HG03064 (cell line): ENCODE results near the gene ZRANB3.
A peak's percentile ranks its signal among the peaks of the same experiment; 100 is the strongest.
"Not testable (repeated sequence)": the region's sequence is repeated elsewhere in the genome, so short reads cannot be mapped to it uniquely, and the experiment has no call there.

ENCODE experiments used
- ATAC-seq: cut with Tn5 transposase; IDR thresholded peaks from one replicate; pipeline ENCODE4 v1.9.1; 2021; ENCODE audit warnings: low read depth; ENCODE audit not compliant: unreplicated experiment

ZRANB3 gene

GRCh38 chr2:135530313-135531230 is at the start of gene ZRANB3:
TSS of gene ZRANB3 (minus strand) at chr2:135531218.
- ATAC-seq: peak; percentile 64

- no peak for ATAC-seq
Observed at GRCh38 chr2:135573620-135574019, 42.6 kb upstream of the ZRANB3 start.

- no peak for ATAC-seq
Observed at GRCh38 chr2:135570884-135571283, 39.9 kb upstream of the ZRANB3 start.

DNA sequence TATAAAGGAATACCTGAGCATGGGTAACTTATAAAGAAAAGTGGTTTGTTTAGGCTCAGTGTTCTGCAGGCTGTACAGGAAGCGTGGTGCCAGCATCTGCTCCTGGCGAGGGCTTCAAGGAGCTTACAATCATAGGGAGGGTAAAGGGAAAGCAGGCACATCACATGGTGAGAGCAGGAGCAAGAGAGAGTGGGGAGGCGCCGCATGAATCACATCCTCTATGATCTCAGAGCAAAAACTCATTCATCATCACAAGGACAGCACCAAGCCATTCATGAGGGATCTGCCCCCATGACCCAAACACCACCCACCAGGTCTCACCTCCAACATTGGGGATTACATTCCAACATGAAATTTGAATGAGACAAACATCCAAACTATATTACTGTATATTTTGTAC is 32.8 kb upstream of the ZRANB3 start:
- ATAC-seq: no peak

DNA sequence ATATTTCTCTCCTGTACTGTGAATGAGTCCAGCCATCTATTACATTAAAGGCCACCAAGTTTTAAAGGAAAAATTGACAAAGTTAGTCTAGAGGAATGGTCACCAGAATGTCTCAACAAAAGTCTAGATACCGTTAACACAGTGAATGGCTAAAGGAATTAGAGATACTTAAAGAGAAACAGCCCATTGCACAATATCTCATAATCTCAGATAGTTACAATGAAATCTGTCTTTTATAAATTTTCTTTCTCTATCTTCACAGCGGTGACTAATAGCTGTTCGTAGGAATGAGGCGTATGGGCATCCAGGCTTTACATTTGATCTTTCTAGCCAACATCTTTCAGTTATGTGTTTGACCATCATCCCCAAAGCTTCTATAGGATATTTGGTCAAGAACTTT is 30.9 kb upstream of the ZRANB3 start:
- ATAC-seq: no peak

GRCh38 chr2:135557530-135557929 is 26.5 kb upstream of the ZRANB3 start:
- no peak for ATAC-seq

GRCh38 chr2:135555311-135555710 is 24.3 kb upstream of the ZRANB3 start:
- no peak for ATAC-seq

DNA sequence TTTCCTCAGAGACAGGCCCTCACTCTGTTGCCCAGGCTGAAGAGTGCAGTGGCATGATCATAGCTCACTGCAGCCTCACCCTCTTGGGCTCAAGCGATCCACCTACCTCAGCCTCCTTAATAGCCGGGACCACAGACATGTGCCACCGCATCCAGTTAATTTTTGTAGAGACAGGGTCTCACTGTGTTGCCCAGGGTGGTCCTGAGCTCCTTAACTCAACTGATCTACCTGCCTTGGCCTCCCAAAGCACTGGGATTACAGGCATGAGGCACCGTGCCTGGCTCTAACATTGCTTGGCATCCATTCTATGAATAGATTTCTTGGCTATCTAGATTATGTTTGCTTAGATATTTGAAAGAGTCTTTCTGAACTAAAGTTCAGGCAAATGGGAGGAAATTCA is 21.9 kb upstream of the ZRANB3 start:
- ATAC-seq: no peak

DNA sequence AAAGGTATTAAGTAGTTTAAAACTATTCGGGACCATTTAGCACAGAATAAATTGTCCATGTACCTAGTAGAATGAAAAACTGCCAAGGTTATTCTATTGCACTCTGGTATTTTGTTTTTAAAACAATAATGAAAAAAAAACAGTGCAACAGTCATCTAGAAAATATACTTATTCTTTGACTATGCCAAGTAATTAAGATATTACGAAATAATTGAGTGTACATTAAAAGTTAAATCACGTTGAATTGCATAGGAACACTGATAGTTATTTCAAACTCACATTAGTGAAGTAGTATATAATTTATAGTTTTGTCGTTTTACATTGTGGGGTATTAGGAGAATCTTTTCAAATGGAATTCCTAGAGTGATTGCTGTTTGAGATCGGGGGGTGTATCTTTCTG is 20.3 kb upstream of the ZRANB3 start:
- ATAC-seq: no peak

DNA sequence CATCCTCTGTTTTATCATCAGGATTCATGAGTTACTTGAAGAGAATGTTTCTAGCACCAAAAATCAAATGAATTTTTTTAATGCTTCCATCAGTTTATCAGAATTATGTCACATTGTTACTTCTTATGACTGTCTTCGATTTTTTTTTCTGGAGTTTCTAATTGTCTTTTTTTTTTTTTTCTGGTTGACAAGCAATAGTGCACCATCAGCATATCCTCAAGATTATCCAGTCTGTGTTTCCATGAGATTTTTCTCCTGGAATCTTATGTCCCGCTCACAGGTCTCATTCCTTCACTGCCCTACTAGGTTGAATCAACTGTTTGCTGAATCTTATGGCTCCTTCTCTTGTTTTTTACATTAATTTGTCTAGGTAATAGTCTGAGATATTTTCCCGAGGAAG is 16.3 kb upstream of the ZRANB3 start:
- no peak for ATAC-seq

- no peak for ATAC-seq
Observed at GRCh38 chr2:135546436-135546835, 15.4 kb upstream of the ZRANB3 start.

GRCh38 chr2:135533545-135533944 is 2.5 kb upstream of the ZRANB3 start:
- ATAC-seq: not testable (repeated sequence)

- ATAC-seq: no peak
Observed at GRCh38 chr2:135532581-135532980, 1.6 kb upstream of the ZRANB3 start.

- peak; percentile 75 for ATAC-seq
Observed at GRCh38 chr2:135531231-135532197, 496 bp upstream of the ZRANB3 start, which contains the start of gene R3HDM1. TSS of gene R3HDM1 (plus strand) at chr2:135531484. CDS start at chr2:135604846, 73,362 bp downstream.

DNA sequence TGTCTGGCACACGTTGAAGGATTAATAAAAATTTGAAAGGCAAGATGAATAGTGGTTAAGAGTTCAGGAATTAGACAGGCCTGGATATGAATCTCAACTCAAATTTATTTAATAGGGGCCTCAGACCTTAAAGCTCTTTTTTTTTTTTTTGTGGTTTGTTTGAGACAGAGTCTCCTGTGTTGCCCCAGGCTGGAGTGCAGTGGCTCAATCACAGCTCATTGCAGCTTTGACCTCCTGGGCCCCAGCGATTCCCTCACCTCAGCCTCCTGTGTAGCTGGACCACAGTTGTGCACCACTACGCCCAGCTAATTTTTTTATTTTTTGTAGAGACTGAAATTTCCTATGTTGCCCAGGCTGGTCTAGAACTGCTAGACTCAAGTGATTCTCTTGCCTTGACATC is 3.0 kb downstream of the ZRANB3 start:
- ATAC-seq: no peak

DNA sequence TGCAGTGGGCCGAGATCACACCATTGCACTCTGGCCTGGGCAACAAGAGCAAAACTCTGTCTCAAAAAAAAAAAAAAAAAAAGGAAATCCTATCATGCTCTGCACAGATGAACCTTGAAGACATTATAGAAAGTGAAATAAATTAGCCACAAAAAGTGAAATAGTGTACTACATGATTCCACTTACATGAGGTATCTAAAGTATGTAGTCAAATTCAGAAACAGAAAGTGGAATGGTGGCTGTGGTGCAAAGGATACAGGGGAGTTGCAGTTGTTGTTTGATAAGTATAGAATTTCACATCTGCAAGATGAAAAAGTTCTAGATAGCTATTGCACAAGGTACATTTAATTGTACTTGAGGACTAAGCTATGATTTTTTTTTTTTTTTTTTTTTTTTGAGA is 5.2 kb downstream of the ZRANB3 start:
- no peak for ATAC-seq

- no peak for ATAC-seq
Observed at GRCh38 chr2:135512099-135512498, 18.9 kb downstream of the ZRANB3 start.

GRCh38 chr2:135510577-135510976 is 20.4 kb downstream of the ZRANB3 start:
- no peak for ATAC-seq

DNA sequence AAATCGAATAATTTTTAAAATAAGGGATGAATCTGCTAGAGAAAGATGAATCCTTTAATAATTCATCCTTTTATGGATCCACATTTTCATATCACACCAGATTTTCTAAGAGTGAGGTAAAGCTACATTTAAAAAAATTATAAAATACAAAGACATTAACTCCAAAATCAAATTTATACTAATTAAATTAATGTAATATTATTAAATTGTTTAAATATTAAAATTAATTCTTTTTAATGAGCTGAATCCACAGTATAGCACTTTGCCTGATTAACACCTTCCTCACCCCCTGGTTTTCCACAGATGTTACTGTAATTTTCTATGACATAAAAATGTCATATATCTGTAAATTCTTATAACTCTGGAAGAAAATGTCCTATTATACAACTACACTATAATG is 26.2 kb downstream of the ZRANB3 start:
- ATAC-seq: no peak

DNA sequence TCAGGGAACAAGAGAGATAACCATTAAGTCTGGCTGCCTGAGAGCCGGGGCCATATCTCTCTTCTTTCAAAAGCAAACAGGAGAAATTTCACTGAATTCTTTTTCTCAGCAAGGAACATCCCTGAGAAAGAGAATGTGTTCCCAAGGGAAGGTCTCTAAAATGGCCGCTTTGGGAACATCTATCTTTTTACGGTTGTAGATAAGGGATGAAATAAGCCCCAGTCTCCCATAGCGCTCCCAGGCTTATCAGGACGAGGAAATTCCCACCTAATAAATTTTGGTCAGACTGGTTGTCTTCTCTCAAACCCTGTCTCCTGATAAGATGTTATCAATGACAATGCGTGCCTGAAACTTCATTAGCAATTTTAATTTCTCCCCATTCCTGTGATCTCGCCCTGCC is 32.4 kb downstream of the ZRANB3 start:
- ATAC-seq: not testable (repeated sequence)

DNA sequence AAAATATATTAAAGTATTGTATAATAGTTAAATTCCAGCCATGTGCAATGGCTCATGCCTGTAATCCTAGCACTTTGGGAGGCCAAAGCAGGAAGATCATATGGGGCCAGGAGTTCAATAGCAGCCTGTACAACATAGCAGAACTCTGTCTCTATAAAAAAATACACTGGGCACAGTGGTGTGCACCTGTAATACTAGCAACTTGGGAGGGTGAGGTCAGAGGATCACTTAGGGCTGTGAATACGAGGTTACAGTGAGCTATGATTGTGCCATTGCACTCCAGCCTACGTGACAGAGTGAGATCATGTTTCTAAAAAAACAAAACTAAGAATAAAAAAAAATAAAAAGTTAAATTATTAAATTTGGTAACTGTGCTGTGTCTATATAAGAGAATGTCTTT is 36.1 kb downstream of the ZRANB3 start:
- ATAC-seq: no peak
